HG02870 (cell line): ENCODE data around the gene EFNA2.
"Not testable (repeated sequence)": the region's sequence is repeated elsewhere in the genome, so short reads cannot be mapped to it uniquely, and the experiment has no call there.

Experiments used
- ATAC-seq: cut with Tn5 transposase; IDR thresholded peaks from one replicate; pipeline ENCODE4 v1.9.1; 2021; ENCODE audit warnings: mild to moderate bottlenecking, moderate library complexity; ENCODE audit not compliant: unreplicated experiment

Gene EFNA2

GRCh38 chr19:1295169-1296012, 9.7 kb downstream of the EFNA2 start:
- ATAC-seq = no peak

GRCh38 chr19:1296078-1296477, 10.4 kb downstream of the EFNA2 start:
- no peak for ATAC-seq

- ATAC-seq = no peak
Observed at GRCh38 chr19:1296575-1297271, 11.1 kb downstream of the EFNA2 start.

GRCh38 chr19:1298235-1298634, 12.6 kb downstream of the EFNA2 start:
- no peak for ATAC-seq

GRCh38 chr19:1299801-1300200, 14.1 kb downstream of the EFNA2 start:
- ATAC-seq = no peak

- ATAC-seq = no peak
Observed at GRCh38 chr19:1300744-1301490, 15.2 kb downstream of the EFNA2 start.

- no peak for ATAC-seq
Observed at GRCh38 chr19:1302533-1303239, 17.0 kb downstream of the EFNA2 start.

GRCh38 chr19:1304197-1304924, 18.7 kb downstream of the EFNA2 start:
- ATAC-seq = no peak

GRCh38 chr19:1305354-1305753, 19.7 kb downstream of the EFNA2 start:
- ATAC-seq = not testable (repeated sequence)

GRCh38 chr19:1307320-1307719, 21.6 kb downstream of the EFNA2 start:
- no peak for ATAC-seq

GRCh38 chr19:1307755-1308303, 22.2 kb downstream of the EFNA2 start:
- ATAC-seq = no peak

- no peak for ATAC-seq
Observed at GRCh38 chr19:1308718-1309117, 23.0 kb downstream of the EFNA2 start.

GRCh38 chr19:1309977-1310852, 24.5 kb downstream of the EFNA2 start:
- ATAC-seq = no peak

- ATAC-seq = no peak
Observed at GRCh38 chr19:1310853-1311180, 25.1 kb downstream of the EFNA2 start.

GRCh38 chr19:1311543-1312091, 25.9 kb downstream of the EFNA2 start:
- no peak for ATAC-seq

GRCh38 chr19:1312767-1313694, 27.4 kb downstream of the EFNA2 start:
- no peak for ATAC-seq

GRCh38 chr19:1313695-1314613, 28.3 kb downstream of the EFNA2 start:
- ATAC-seq = no peak
